HG03469 (cell line): Measurements from ENCODE around the gene AKR1C4.
"Not testable (repeated sequence)": the region's sequence is repeated elsewhere in the genome, so short reads cannot be mapped to it uniquely, and the experiment has no call there.

Source experiments
- ATAC-seq: cut with Tn5 transposase; IDR thresholded peaks from one replicate; pipeline ENCODE4 v1.9.1; 2021; ENCODE audit warnings: mild to moderate bottlenecking, moderate library complexity, moderate number of reproducible peaks; ENCODE audit not compliant: unreplicated experiment

AKR1C4 gene

GRCh38 chr10:5196702-5197113 lies at the start of gene AKR1C4:
TSS of gene AKR1C4 (plus strand) at chr10:5196837. CDS start at chr10:5196868, 31 bp downstream.
- ATAC-seq: no peak

- ATAC-seq: no peak
These were observed 49.8 kb upstream of the AKR1C4 start for GRCh38 chr10:5146920-5147254.

GRCh38 chr10:5147255-5147980 lies 49.2 kb upstream of the AKR1C4 start:
- ATAC-seq: no peak

- ATAC-seq: no peak
These were observed 48.5 kb upstream of the AKR1C4 start for GRCh38 chr10:5147981-5148677.

- ATAC-seq: no peak
These were observed 48.0 kb upstream of the AKR1C4 start for GRCh38 chr10:5148678-5149032.

- ATAC-seq: no peak
These were observed 45.6 kb upstream of the AKR1C4 start for GRCh38 chr10:5151076-5151475.

- ATAC-seq: no peak
These were observed 40.7 kb upstream of the AKR1C4 start for GRCh38 chr10:5155951-5156350.

- no peak for ATAC-seq
These were observed 39.1 kb upstream of the AKR1C4 start for GRCh38 chr10:5157501-5157900.

GRCh38 chr10:5159126-5159525 lies 37.5 kb upstream of the AKR1C4 start:
- no peak for ATAC-seq

GRCh38 chr10:5163487-5163886 lies 33.1 kb upstream of the AKR1C4 start:
- ATAC-seq: no peak

GRCh38 chr10:5165738-5166137 lies 30.9 kb upstream of the AKR1C4 start:
- no peak for ATAC-seq

GRCh38 chr10:5168897-5169420 lies 27.7 kb upstream of the AKR1C4 start:
- no peak for ATAC-seq

- not testable (repeated sequence) for ATAC-seq
These were observed 21.1 kb upstream of the AKR1C4 start for GRCh38 chr10:5175581-5175980.

GRCh38 chr10:5180503-5180902 lies 16.1 kb upstream of the AKR1C4 start:
- not testable (repeated sequence) for ATAC-seq

GRCh38 chr10:5183923-5184322 lies 12.7 kb upstream of the AKR1C4 start:
- no peak for ATAC-seq

GRCh38 chr10:5184987-5185775 lies 11.5 kb upstream of the AKR1C4 start, which contains the start of gene AKR1C8:
TSS of gene AKR1C8 (minus strand) at chr10:5185150. CDS start at chr10:5185104, 46 bp downstream.
- ATAC-seq: no peak

- no peak for ATAC-seq
These were observed 8.8 kb upstream of the AKR1C4 start for GRCh38 chr10:5187867-5188266.

GRCh38 chr10:5188358-5188757 lies 8.3 kb upstream of the AKR1C4 start:
- no peak for ATAC-seq

- ATAC-seq: no peak
These were observed 2.2 kb upstream of the AKR1C4 start for GRCh38 chr10:5194431-5194830.

- ATAC-seq: no peak
These were observed 786 bp upstream of the AKR1C4 start for GRCh38 chr10:5195727-5196374.

GRCh38 chr10:5198386-5198785 lies 1.7 kb downstream of the AKR1C4 start:
- ATAC-seq: no peak
